Measurements from ENCODE around the gene LYPD8.

DNA sequence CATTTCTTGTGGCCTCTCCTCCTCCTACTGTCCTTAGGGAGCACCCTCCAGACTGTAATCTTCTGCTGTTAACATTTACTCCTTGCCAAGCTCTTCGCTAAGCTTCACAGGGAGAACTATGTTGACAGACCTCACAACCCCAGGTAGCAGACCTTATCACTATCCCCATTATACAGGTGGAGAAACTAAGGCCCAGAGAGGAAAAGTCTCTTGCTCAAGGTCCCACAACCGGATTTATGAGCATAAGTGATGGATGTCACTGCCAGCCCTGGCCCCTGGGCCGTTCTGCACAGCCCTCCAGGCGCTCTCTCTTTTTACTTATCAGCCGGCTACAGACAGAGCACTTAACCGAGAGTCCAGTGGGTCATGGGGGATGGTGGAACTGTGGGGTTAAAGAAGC is 18.1 kb downstream of the LYPD8 start:
- TF ChIP-seq, protein P1, sequence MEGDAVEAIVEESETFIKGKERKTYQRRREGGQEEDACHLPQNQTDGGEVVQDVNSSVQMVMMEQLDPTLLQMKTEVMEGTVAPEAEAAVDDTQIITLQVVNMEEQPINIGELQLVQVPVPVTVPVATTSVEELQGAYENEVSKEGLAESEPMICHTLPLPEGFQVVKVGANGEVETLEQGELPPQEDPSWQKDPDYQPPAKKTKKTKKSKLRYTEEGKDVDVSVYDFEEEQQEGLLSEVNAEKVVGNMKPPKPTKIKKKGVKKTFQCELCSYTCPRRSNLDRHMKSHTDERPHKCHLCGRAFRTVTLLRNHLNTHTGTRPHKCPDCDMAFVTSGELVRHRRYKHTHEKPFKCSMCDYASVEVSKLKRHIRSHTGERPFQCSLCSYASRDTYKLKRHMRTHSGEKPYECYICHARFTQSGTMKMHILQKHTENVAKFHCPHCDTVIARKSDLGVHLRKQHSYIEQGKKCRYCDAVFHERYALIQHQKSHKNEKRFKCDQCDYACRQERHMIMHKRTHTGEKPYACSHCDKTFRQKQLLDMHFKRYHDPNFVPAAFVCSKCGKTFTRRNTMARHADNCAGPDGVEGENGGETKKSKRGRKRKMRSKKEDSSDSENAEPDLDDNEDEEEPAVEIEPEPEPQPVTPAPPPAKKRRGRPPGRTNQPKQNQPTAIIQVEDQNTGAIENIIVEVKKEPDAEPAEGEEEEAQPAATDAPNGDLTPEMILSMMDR (IDR thresholded peaks at IDR 0.05): no peak
- no peak for TF ChIP-seq POLR2AphosphoS5 (IDR thresholded peaks at IDR 0.05)
- no peak for TF ChIP-seq EP300 (IDR thresholded peaks at IDR 0.05)

Measured in stomach (tissue), 4 donors.